ENCODE measurements around the gene TMF1.

- TF ChIP-seq CTCF (IDR thresholded peaks at IDR 0.05) (no peak), POLR2A (IDR thresholded peaks at IDR 0.05) (no peak)
Observed at GRCh38 chr3:69097407-69098086, 45.4 kb upstream of the TMF1 start.

All from testis (tissue), 2 donors.